Activated B cell treated with CpG ODN at 0.5 μM for 24 hours (primary cell): ENCODE data around the gene FOSL1. TPM values are rescaled to one million over a fixed set of nuclear protein-coding genes. Genes with fewer than 3 reads are reported as not detected.
A peak's percentile ranks its signal among the peaks of the same experiment; 100 is the strongest.

Experiments
- ATAC-seq: fragments of 200-7000 bp; cut with Tn5 transposase; one replicate; pipeline ENCODE4 v1.10.0; 2021; ENCODE audit warnings: low read depth, mild to moderate bottlenecking, moderate library complexity
- CTCF ChIA-PET: fragments of 350-600 bp; sonication (Branson Sonifier 250); formaldehyde crosslinking; loops from one replicate; lab custom pipeline; 2021; ENCODE audit warnings: antibody characterized with exemption; lab: Charles Lee
- POLR2A ChIA-PET: fragments of 350-600 bp; sonication (Branson Sonifier 250); formaldehyde crosslinking; loops from one replicate; lab custom pipeline; 2021; ENCODE audit warnings: antibody characterized with exemption; lab: Charles Lee
- DNase-seq: peaks from one replicate; pipeline ENCODE4 v3.0.0; 2022
- H3K27ac Mint-ChIP-seq: one replicate; pipeline ENCODE4 v1.8.0; 2020; ENCODE audit warnings: mixed read lengths
- H3K27me3 Mint-ChIP-seq: one replicate; pipeline ENCODE4 v1.8.0; 2021; ENCODE audit warnings: mixed read lengths
- H3K36me3 Mint-ChIP-seq: one replicate; pipeline ENCODE4 v1.8.0; 2021; ENCODE audit warnings: low read depth, mixed read lengths
- H3K4me1 Mint-ChIP-seq: one replicate; pipeline ENCODE4 v1.8.0; 2021; ENCODE audit warnings: mixed read lengths
- H3K4me3 Mint-ChIP-seq: one replicate; pipeline ENCODE4 v1.8.0; 2020; ENCODE audit warnings: mild to moderate bottlenecking, mixed read lengths
- H3K9me3 Mint-ChIP-seq: one replicate; pipeline ENCODE4 v1.8.0; 2020; ENCODE audit warnings: mixed read lengths
- intact Hi-C: fragments of 100-400 bp; cut with micrococcal nuclease; formaldehyde crosslinking; loops from one replicate; pipeline ENCODE4 v1.15.1; 2024
- total RNA-seq: library from RNA; stranded (reverse); gene quantifications from 2 replicates; pipeline ENCODE4 v1.2.3, GENCODE V29; 2022
- TF ChIP-seq, protein P1 (sequence below): fragments of 200-600 bp; IDR thresholded peaks from one replicate; pipeline ENCODE4 v1.8.0; 2022; ENCODE audit warnings: antibody characterized with exemption, mild to moderate bottlenecking

The FOSL1 gene
- total RNA-seq, 1 donor from 2014 or later = 1.4 TPM

DNA sequence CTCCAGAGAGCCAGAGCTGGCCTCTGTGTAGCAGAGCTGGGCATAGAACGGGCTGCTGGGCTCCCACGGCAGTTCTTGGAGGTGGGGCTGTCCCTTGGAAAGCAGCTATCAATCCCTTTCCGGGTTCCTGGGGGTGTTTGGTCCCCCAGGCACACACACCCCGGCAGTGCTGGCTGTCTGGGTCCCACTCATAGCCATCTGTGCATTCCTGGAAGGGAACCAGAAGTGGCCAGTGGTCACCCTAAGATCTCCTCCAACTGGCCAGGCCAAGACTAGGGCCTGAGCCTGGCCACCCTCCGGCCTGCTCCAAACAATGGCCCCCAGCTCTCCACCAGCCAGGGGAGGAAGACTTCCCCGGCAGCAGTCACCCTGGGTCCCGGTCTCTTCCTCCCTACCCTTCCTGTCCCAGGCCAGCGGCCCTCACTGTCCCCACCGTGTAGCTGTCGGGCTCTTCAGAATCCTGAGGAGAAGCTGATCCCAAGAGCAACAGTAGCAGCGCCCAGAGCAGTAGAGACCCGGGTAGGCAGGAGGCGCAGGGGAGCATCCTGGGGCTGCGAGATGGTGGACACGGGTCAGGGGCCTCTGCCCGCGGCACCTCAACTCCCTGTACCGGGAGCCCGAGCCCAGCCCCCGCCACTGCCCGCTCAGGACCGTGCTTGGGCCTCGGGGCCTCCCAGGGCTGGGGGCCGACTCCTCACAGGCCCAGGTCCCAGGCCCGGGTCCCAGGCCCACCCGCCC, 28.2 kb downstream of the FOSL1 start:
- Mint-ChIP-seq H3K27ac (no peak overlapping the region), H3K4me1 (peaks cover 20% of the 10 kb centered on the region), H3K36me3 (peaks cover 4% of the 10 kb centered on the region), H3K27me3 (peaks cover 5% of the 10 kb centered on the region), H3K4me3 (peak overlapping the region; percentile 11), H3K9me3 (no peaks in the 10 kb centered on the region)
- DNase-seq (no peak), ATAC-seq (no peak)
- TF ChIP-seq, protein P1, sequence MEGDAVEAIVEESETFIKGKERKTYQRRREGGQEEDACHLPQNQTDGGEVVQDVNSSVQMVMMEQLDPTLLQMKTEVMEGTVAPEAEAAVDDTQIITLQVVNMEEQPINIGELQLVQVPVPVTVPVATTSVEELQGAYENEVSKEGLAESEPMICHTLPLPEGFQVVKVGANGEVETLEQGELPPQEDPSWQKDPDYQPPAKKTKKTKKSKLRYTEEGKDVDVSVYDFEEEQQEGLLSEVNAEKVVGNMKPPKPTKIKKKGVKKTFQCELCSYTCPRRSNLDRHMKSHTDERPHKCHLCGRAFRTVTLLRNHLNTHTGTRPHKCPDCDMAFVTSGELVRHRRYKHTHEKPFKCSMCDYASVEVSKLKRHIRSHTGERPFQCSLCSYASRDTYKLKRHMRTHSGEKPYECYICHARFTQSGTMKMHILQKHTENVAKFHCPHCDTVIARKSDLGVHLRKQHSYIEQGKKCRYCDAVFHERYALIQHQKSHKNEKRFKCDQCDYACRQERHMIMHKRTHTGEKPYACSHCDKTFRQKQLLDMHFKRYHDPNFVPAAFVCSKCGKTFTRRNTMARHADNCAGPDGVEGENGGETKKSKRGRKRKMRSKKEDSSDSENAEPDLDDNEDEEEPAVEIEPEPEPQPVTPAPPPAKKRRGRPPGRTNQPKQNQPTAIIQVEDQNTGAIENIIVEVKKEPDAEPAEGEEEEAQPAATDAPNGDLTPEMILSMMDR = no peak
- CTCF ChIA-PET = interaction anchor here (1.1 to 1.7 kb wide), 3 partner anchors 9 to 12 kb away, joined by 3 to 11 read pairs (median 3); no protein-coding TSS in a partner anchor
- POLR2A ChIA-PET = interaction anchor here (1.0 to 5.2 kb wide), 4 partner anchors 13 to 19 kb away, joined by 4 to 113 read pairs (median 6); partner anchors contain the start of genes CCDC85B, CFL1, FIBP and MUS81
- intact Hi-C loops = loop anchor here (2.0 kb wide), 2 partner anchors 13 to 17 kb away; partner anchors contain the start of genes CFL1 and FIBP

- peaks cover 20% of the 10 kb centered on the region for H3K4me1 Mint-ChIP-seq
- no peaks in the 10 kb centered on the region for H3K9me3 Mint-ChIP-seq
- TF ChIP-seq, protein P1 = no peak
- DNase-seq = no peak
- intact Hi-C loops = no loop called here
- POLR2A ChIA-PET = interaction anchor here (1.0 to 5.2 kb wide), 7 partner anchors 12 to 38 kb away, joined by 3 to 113 read pairs (median 6); partner anchors contain the start of genes CCDC85B, CFL1, FIBP and MUS81
- no peak overlapping the region for H3K27ac Mint-ChIP-seq
- CTCF ChIA-PET = interaction anchor here (1.1 to 2.8 kb wide), 4 partner anchors 8 to 13 kb away, joined by 3 to 11 read pairs (median 6); partner anchors contain the start of gene MUS81
- peaks cover 11% of the 10 kb centered on the region for H3K36me3 Mint-ChIP-seq
- peak overlapping the region; percentile 7 for H3K4me3 Mint-ChIP-seq
- no peak for ATAC-seq
- peaks cover 5% of the 10 kb centered on the region for H3K27me3 Mint-ChIP-seq
These were observed 29.2 kb downstream of the FOSL1 start for GRCh38 chr11:65870706-65871681.

- Mint-ChIP-seq H3K27ac (no peak overlapping the region), H3K4me3 (peak overlapping the region; percentile 7), H3K36me3 (peaks cover 18% of the 10 kb centered on the region), H3K9me3 (no peaks in the 10 kb centered on the region), H3K4me1 (peaks cover 20% of the 10 kb centered on the region), H3K27me3 (peaks cover 5% of the 10 kb centered on the region)
- ChIA-PET POLR2A (interaction anchor here (1.4 to 5.2 kb wide), 5 partner anchors 11 to 37 kb away, joined by 3 to 113 read pairs (median 6); partner anchors contain the start of genes CCDC85B, CFL1 and MUS81), CTCF (interaction anchor here (1.7 to 2.8 kb wide), 2 partner anchors 11 to 14 kb away, joined by 10 to 11 read pairs; partner anchors contain the start of gene MUS81)
- ATAC-seq (no peak), DNase-seq (no peak)
- TF ChIP-seq, protein P1 = no peak
- intact Hi-C loops = no loop called here
These were observed 29.9 kb downstream of the FOSL1 start for GRCh38 chr11:65870307-65870658.

- intact Hi-C loops = no loop called here
- ATAC-seq = no peak
- ChIA-PET CTCF (interaction anchor here (1.3 to 2.8 kb wide), 3 partner anchors 10 to 18 kb away, joined by 4 to 10 read pairs (median 5); partner anchors contain the start of genes FIBP and MUS81), POLR2A (interaction anchor here (0.6 to 5.2 kb wide), 6 partner anchors 11 to 556 kb away, joined by 3 to 113 read pairs (median 6); partner anchors contain the start of genes CCDC85B, CFL1 and MUS81)
- Mint-ChIP-seq H3K4me1 (peaks cover 20% of the 10 kb centered on the region), H3K27me3 (peaks cover 5% of the 10 kb centered on the region), H3K9me3 (no peaks in the 10 kb centered on the region), H3K36me3 (peaks cover 23% of the 10 kb centered on the region), H3K27ac (no peak overlapping the region), H3K4me3 (no peak overlapping the region)
- TF ChIP-seq, protein P1 = no peak
- DNase-seq = no peak
These were observed 30.4 kb downstream of the FOSL1 start for GRCh38 chr11:65869643-65870306.
